Smooth muscle cell (in vitro differentiated cells): ENCODE results near the gene TRIM2. TPM values are rescaled to one million over a fixed set of nuclear protein-coding genes. Genes with fewer than 3 reads are reported as not detected.

Experiments used
- DNase-seq: peaks from one replicate; lab custom pipeline; 2025; ENCODE audit not compliant: unreplicated experiment; lab: John Stamatoyannopoulos, UW
- H2AFZ ChIP-seq: fragments of 200-600 bp; sonication (generic); 2 replicates; pipeline ENCODE4 v1.6.0; 2016; ENCODE audit warnings: antibody characterized with exemption, low read depth, mild to moderate bottlenecking
- H3F3A ChIP-seq: fragments of 200-600 bp; sonication (generic); 2 replicates; pipeline ENCODE4 v1.6.0; 2017; ENCODE audit warnings: antibody characterized with exemption, low read depth
- H3K27ac ChIP-seq: fragments of 200-600 bp; sonication (generic); 2 replicates; pipeline ENCODE4 v1.5.1; 2016; ENCODE audit warnings: low read depth, mild to moderate bottlenecking
- H3K27me3 ChIP-seq: fragments of 200-600 bp; sonication (generic); 2 replicates; pipeline ENCODE4 v1.6.1; 2016; ENCODE audit warnings: low read depth, mild to moderate bottlenecking
- H3K36me3 ChIP-seq: fragments of 200-600 bp; sonication (generic); 2 replicates; pipeline ENCODE4 v1.5.1; 2016; ENCODE audit warnings: low read depth
- H3K4me1 ChIP-seq: fragments of 200-600 bp; sonication (generic); 2 replicates; pipeline ENCODE4 v1.5.1; 2016; ENCODE audit warnings: low read depth
- H3K4me2 ChIP-seq: fragments of 200-600 bp; sonication (generic); 2 replicates; pipeline ENCODE4 v1.6.0; 2016; ENCODE audit warnings: mild to moderate bottlenecking
- H3K4me3 ChIP-seq: fragments of 200-600 bp; sonication (generic); 2 replicates; pipeline ENCODE4 v1.5.1; 2016; ENCODE audit warnings: mild to moderate bottlenecking
- H3K79me2 ChIP-seq: fragments of 200-600 bp; sonication (generic); 2 replicates; pipeline ENCODE4 v1.6.0; 2016; ENCODE audit warnings: low read depth, mild to moderate bottlenecking
- H3K9ac ChIP-seq: fragments of 200-600 bp; sonication (generic); 2 replicates; pipeline ENCODE4 v1.6.0; 2016; ENCODE audit warnings: low read depth
- H3K9me3 ChIP-seq: fragments of 200-600 bp; sonication (generic); replicated peaks from 2 replicates; pipeline ENCODE4 v1.5.1; 2016; ENCODE audit warnings: low read depth
- H4K20me1 ChIP-seq: fragments of 200-600 bp; sonication (generic); 2 replicates; pipeline ENCODE4 v1.6.0; 2016; ENCODE audit warnings: low read depth
- CTCF ChIP-seq: fragments of 200-600 bp; sonication (generic); IDR thresholded peaks from 2 replicates; pipeline ENCODE4 v1.5.1; 2017; ENCODE audit warnings: borderline replicate concordance, mild to moderate bottlenecking, antibody characterized with exemption; ENCODE audit not compliant: insufficient read depth, poor library complexity, severe bottlenecking
- WGBS: methylation state at CpG from one replicate; pipeline ENCODE4 v1.1.7; 2016; ENCODE audit warnings: low lambda C conversion rate; 5-methylcytosine and 5-hydroxymethylcytosine counted together
- polyA plus RNA-seq: library from polyadenylated mRNA; unstranded; fragments of >200 nt; fragmentation: Nextera tagmentation; extraction: Ambion mirVana; gene quantifications from 2 replicates; pipeline ENCODE4 v1.2.1, GENCODE V29; 2016
- total RNA-seq: library from RNA; depleted of rRNA; stranded (reverse); fragments of >200 nt; gene quantifications from 2 replicates; pipeline ENCODE4 v1.2.3, GENCODE V29; 2014

TRIM2 gene
- total and polyA plus RNA-seq, 2 experiments from 2014 or later: 9.1 to 33.4 TPM

DNA sequence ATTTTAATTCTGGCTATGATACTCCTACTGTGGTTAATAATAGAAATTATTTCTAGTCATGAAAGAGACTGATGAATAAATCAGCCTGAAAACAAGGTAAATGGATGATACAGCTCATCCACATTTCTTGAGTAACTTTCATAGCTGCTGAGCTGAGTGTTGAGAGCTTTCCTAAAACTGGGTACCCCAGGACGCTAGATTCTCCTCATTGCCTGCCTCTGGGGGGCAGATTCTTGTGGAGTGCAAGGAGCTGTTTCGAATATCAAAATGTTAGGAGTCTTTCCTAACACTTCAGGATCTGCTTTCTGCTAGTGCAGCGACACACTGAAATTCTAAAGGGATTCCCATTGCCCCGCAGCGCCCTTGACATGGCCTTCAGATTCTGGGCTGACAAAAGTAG lies 142.3 kb downstream of the TRIM2 start:
- Histone ChIP-seq H3K36me3 (no peaks in the 10 kb centered on the region), H3K9me3 (no peaks in the 10 kb centered on the region), H3K4me2 (no peak overlapping the region), H3K27me3 (no peaks in the 10 kb centered on the region), H4K20me1 (no peaks in the 10 kb centered on the region), H3F3A (no peaks in the 10 kb centered on the region), H3K4me3 (no peak overlapping the region), H3K9ac (no peak overlapping the region), H3K79me2 (no peaks in the 10 kb centered on the region), H2AFZ (no peak overlapping the region), H3K27ac (no peak overlapping the region), H3K4me1 (peaks cover 8% of the 10 kb centered on the region)
- 75% methylated on average over 5 of the region's 5 CpGs for WGBS
- TF ChIP-seq CTCF: no peak
- DNase-seq: no peak

GRCh38 chr4:153347117-153347516 lies 142.9 kb downstream of the TRIM2 start:
- Histone ChIP-seq H3K4me2 (no peak overlapping the region), H3K27me3 (no peaks in the 10 kb centered on the region), H4K20me1 (no peaks in the 10 kb centered on the region), H2AFZ (no peak overlapping the region), H3K79me2 (no peaks in the 10 kb centered on the region), H3K9me3 (no peaks in the 10 kb centered on the region), H3F3A (no peaks in the 10 kb centered on the region), H3K36me3 (no peaks in the 10 kb centered on the region), H3K27ac (no peak overlapping the region), H3K4me3 (no peak overlapping the region), H3K4me1 (peaks cover 8% of the 10 kb centered on the region), H3K9ac (no peak overlapping the region)
- no peak for DNase-seq
- no peak for TF ChIP-seq CTCF

- H3K27me3 ChIP-seq: no peaks in the 10 kb centered on the region
- no peaks in the 10 kb centered on the region for H3K79me2 ChIP-seq
- H3K9ac ChIP-seq: no peak overlapping the region
- DNase-seq: no peak
- no peaks in the 10 kb centered on the region for H3F3A ChIP-seq
- H2AFZ ChIP-seq: no peak overlapping the region
- no peak overlapping the region for H3K4me3 ChIP-seq
- no peaks in the 10 kb centered on the region for H3K9me3 ChIP-seq
- no peak overlapping the region for H3K27ac ChIP-seq
- H3K4me1 ChIP-seq: peaks cover 8% of the 10 kb centered on the region
- no peak overlapping the region for H3K4me2 ChIP-seq
- no peak for TF ChIP-seq CTCF
- 69% methylated on average over 4 of the region's 4 CpGs for whole genome bisulfite sequencing
- no peaks in the 10 kb centered on the region for H4K20me1 ChIP-seq
- no peaks in the 10 kb centered on the region for H3K36me3 ChIP-seq
Measured at GRCh38 chr4:153348006-153348405, 143.8 kb downstream of the TRIM2 start.

- Histone ChIP-seq H3K4me3 (no peak overlapping the region), H3K27ac (no peak overlapping the region), H3K9ac (no peak overlapping the region), H3K4me2 (no peak overlapping the region), H3F3A (no peaks in the 10 kb centered on the region), H3K36me3 (no peaks in the 10 kb centered on the region), H3K27me3 (no peaks in the 10 kb centered on the region), H3K9me3 (no peaks in the 10 kb centered on the region), H2AFZ (no peak overlapping the region), H3K79me2 (no peaks in the 10 kb centered on the region), H3K4me1 (peaks cover 8% of the 10 kb centered on the region), H4K20me1 (no peaks in the 10 kb centered on the region)
- no peak for DNase-seq
- 96% methylated on average over 1 of the region's 1 CpG for WGBS
- TF ChIP-seq CTCF: no peak
Measured at GRCh38 chr4:153349206-153349805, 145.1 kb downstream of the TRIM2 start.
